GM18505 (cell line): Measurements from ENCODE around the gene ADAM22.

Experiments
- ATAC-seq: cut with Tn5 transposase; IDR thresholded peaks from one replicate; pipeline ENCODE4 v1.9.1; 2021; ENCODE audit not compliant: unreplicated experiment
- POLR2A ChIP-seq: IDR thresholded peaks from 4 replicates; pipeline ENCODE4 v1.6.1; 2011; ENCODE audit warnings: borderline replicate concordance; ENCODE audit not compliant: insufficient read depth, insufficient read length; ENCODE audit errors: extremely low read depth

Gene ADAM22

DNA sequence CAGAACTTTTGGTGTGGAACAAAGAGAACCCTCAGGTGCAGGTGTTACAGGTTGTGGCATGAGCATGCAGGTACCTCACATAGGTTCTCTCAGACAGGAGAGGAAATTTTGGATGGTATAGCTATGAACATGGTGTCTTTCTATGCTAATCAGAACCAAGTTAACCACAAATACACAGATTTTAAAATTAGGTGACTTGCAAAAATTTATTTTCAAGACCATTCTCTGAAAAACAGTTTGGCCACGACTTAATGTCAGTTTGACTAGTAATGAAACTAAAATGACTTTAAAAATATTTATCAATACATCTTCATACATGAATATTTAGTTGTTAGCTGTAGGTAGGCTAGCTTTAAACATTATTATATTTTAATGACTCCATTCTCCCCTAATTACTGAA is 156.2 kb downstream of the ADAM22 start:
- TF ChIP-seq POLR2A: no peak
- no peak for ATAC-seq

DNA sequence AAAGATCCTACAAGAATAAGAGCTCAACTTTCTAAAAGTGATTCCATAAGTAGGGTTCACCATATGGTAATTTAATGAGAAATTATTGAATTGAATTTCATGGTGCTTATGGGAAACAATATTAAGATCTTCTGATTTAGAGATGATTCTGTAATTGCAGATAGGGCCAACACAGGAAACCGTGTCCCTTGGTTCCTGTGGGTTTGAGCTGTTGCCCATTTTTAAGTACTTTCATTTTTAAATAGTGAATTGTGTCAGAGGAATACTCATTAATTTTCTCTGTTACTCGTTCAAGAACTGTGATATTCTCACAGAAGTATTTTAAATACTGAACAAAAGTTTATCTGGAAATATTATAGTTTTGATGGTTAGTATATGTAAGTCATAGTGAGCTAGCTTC is 156.6 kb downstream of the ADAM22 start:
- no peak for TF ChIP-seq POLR2A
- peak; percentile 74 for ATAC-seq

DNA sequence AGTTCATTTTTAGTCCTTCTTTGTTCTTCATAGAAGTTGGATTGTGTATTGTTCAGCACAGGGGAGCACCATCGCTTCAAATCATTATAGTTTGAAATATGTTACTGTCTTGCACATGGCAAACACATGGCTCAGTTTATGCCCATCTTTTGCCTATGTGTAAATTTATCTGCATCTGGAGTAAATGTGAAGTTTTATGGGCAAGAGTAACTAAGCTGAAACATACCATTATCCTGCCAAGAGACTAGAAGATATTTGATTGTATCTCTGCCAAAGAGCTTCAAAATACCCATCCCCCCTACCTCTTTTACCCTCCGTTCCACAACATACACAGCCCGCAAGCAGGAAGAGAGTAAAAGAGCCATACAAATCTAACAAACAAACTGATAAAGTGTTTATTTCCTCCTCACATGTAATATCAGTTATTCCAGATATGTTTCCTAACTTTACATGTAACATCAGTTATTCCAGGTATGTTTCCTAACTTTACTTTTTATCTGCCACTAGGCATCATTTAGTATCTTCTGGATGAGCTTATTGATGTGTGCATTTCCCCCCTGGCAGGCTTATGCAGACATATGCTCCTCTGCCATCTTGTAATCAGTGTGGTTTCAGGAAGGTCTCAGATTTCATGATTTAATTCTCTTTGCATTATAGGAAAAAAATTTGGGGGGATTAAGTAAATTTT is 158.1 kb downstream of the ADAM22 start:
- no peak for TF ChIP-seq POLR2A
- no peak for ATAC-seq

DNA sequence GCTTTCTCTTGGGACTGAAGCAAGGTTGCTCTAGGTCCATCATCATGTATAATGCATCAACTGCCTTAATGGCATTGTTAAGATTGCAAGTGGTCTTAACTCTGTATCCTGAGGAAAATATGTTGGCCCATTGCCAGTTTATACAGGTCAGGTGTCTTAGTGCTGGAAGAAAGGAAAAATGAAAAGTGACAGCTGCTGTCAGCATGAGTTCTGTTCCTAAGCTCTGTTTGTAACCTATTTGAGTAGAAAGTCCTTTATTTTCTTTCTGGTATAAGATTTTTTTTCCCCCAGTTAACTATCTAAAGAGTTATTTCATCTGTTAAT is 158.6 kb downstream of the ADAM22 start:
- TF ChIP-seq POLR2A: no peak
- ATAC-seq: no peak

DNA sequence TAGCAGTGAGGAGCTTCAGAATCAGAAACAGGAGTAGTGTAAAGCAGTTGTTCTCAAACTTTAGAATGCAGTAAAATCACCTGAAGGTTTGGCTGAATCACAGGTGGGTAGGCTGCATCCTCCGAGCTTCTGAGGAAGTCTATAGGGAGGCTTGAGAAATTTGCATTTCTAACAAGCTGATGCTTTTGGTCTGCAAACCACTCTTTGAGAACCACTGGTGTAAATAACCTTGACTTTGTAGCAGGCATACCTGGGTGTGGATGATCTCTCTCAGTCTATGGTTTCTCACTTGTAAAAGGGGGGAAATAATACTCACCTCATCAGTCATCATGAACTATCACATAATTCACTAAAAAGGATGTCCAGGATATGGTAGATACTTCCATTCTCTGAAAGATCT is 167.7 kb downstream of the ADAM22 start:
- ATAC-seq: no peak
- no peak for TF ChIP-seq POLR2A

DNA sequence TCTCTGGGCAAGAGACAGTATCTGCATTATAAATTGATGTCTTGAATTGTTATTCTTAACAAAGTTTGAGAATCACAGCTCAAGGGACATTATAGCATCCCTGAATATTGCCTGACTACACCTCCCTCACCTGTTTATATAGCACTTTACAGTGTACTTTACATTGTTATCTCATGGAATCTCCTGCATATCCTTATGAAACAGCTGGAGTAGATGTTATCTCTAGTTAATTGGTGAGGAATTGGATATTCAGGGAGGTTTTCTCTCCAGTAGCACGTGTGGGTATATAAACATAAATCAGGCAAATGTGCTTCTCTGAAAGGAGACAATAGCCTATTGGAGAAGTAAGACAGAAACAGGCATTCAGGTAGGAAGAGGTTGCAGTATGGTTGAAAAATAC is 168.6 kb downstream of the ADAM22 start:
- no peak for ATAC-seq
- TF ChIP-seq POLR2A: no peak

DNA sequence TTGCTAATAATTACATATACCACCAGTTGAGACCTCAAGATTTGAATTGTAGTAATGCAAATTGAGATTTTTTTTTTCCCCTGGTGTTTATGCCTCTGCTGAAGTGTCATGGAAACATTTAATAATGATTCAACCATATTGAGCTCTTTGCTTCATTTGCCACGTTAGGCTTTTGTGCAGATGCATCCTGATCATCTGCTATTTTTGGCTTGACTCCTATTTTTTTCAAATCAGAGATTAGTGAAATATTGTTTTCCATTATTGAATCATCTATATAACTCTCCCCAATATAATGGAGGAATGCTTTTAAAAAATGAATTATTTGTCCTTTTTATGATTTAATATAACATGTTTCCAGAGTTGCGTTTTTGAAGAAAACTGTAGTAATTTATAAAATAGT is 170.7 kb downstream of the ADAM22 start:
- ATAC-seq: no peak
- TF ChIP-seq POLR2A: no peak

DNA sequence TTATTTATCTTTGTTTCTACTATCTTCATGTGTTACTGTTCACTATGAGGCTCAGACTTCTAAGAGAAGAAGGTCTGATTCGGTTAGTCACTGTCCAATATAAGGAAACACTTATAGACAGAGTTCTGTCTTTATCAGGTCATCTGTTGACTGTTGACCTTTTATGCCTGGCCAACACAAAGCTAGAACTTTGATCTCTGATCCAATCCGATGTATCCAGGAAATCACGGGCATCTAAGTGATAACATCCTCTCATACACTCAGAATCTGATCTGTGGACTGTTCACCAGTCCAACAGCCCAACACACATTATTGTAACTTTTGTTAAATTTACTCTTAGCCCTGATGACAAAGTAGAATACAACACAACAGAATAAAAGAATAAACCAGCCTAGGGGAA is 171.2 kb downstream of the ADAM22 start:
- TF ChIP-seq POLR2A: no peak
- ATAC-seq: no peak

DNA sequence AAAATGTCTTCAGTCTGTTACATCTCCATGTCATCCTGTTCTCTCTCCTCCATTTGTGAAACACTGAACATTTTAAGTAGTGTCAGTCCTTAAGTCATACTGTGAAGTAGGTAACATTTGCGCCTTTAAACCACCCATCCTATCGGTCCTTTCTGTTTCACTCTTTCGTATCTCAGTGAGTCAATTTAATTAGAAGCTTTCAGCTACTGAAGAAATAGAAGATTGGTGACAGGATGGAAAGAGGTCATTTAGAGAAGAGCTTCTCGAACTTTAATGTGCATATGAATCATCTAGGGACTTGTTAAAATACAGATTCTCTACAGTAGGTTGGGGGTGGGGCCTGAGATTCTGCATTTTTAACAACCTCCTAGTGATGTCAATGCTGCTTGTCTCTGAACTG is 172.4 kb downstream of the ADAM22 start:
- no peak for ATAC-seq

DNA sequence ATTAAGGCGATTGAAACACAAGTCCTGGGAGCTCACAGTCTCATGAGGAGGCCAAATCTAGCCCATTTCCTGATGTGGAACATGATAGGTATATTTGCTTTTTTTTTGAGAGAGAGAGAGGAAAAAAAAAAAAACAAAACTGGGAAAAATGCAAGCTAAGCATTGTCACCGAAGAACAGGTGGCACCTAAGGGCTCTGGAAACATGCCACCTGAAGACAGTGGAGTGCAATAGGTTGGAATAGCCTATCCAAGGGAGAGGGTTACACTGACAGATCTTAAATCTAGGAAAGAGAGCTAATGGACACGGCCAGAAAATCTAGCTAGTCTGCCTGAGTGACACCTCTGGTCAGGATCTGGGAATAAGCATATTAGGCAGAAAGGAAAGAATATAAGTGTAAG is 175.6 kb downstream of the ADAM22 start:
- TF ChIP-seq POLR2A: no peak
- ATAC-seq: no peak

More for the DNA sequence above, 172.4 kb downstream of the ADAM22 start:
- no peak for TF ChIP-seq POLR2A

DNA sequence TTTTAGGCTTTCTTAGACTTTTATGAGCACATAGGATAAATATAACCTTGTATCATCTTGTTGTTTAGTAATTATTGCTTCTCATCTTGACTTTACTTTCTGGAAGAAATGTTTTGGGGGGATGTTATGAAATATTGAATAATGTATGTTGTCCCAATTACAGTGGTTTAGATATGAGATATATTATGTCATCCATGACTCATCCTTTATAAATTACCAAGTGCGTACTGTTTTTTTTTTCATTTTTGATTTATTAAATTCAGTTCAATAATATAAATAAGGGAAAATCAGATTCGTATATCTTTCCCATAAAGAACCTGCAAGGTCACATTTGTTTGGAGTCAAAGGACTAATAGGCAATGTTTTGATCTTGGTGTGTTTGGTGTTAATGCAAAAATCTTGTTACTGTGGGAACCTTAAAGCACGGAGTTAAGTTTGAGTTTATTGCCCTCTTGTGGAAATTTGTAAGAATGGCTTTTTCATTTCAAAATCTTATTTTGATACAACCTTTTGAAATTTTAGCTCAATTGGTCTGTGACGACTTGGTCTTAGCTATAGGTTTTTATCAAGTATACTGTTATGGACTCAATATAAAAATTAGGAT is 177.2 kb downstream of the ADAM22 start:
- no peak for TF ChIP-seq POLR2A
- no peak for ATAC-seq

DNA sequence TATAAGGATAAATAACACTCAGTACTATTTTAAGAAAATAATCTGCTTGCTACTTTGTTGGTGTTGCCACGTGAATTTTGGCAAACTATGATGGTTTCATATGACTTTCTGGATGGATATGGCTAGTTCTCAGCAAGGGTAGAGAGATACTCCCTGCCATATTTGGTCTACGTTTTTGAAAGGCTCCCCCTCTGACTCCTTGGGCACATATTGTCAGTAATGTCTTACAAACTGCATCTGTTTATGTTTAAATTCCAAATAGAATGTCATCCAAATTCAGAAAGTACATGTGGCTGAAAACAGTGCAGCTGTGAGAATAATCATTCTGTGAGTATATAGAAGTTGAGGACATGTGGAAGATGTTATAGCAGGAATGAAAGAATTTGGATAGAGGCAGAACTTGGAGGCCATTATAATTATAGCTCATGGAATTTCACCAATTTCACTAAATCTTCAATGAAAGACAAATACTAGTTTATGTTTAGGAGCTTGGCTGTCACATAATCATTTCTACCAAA is 178.0 kb downstream of the ADAM22 start:
- TF ChIP-seq POLR2A: no peak
- no peak for ATAC-seq

DNA sequence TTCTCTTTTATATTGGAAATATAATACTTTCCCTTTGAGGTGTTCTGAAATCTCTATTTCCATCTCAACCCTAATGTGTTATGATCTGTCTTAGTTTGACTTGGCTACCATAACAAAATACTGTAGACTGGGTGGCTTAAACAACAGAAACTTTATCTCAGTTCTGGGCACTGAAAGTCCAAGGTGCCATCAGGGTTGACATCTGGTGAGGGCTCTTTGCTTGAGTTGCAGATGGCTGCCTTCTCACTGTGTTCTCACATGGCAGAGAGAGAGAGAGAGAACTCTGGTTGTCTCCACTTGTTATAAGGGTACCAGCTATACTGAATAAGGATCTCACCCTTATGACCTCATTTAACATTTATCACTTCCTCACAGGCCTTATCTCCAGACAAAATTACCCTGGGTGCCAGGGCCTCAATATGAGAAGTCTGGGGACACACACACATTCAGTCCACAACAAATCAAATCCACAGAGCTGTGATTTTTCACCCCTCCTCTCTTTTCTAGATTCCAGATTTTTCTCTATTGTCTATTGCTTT is 181.3 kb downstream of the ADAM22 start:
- ATAC-seq: no peak
- TF ChIP-seq POLR2A: no peak

DNA sequence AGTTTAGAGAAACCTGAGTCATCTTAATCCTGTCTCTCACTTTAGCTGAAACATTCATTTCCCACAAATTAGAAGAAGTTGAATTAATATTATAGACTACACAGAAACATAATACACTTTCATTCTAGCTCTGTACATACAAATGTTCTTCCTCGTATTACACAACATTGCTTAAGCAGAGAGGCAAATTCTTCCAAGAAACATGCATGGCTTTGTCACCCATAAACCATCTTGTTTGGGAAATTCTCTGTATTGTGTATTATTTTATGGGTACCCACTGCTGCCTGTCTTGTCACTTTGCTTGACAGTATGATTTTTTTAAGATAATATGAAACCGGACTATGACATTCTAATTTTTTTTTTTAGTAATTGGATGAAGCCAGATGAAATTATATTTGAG is 181.8 kb downstream of the ADAM22 start:
- ATAC-seq: no peak
- TF ChIP-seq POLR2A: no peak
